GM21737 (cell line): ENCODE measurements around the gene NPBWR2.

Experiments
- ATAC-seq: cut with Tn5 transposase; IDR thresholded peaks from one replicate; pipeline ENCODE4 v1.9.1; 2021; ENCODE audit warnings: mild to moderate bottlenecking, moderate library complexity; ENCODE audit not compliant: unreplicated experiment

NPBWR2 gene

GRCh38 chr20:64063389-64064144 is 43.8 kb downstream of the NPBWR2 start:
- no peak for ATAC-seq

GRCh38 chr20:64062596-64063388 is 44.6 kb downstream of the NPBWR2 start, which contains the start of gene TCEA2:
Gene TCEA2, plus strand, starts transcription at chr20:64063198. Its CDS starts 115 bp downstream, at chr20:64063313.
- ATAC-seq, result peak; percentile 76

- no peak for ATAC-seq
These were observed 45.1 kb downstream of the NPBWR2 start for GRCh38 chr20:64062276-64062595.

- no peak for ATAC-seq
These were observed 48.8 kb downstream of the NPBWR2 start for GRCh38 chr20:64058536-64058935.

- no peak for ATAC-seq
These were observed 49.5 kb downstream of the NPBWR2 start for GRCh38 chr20:64057628-64058498.

GRCh38 chr20:64056889-64057627 is 50.3 kb downstream of the NPBWR2 start:
- no peak for ATAC-seq

GRCh38 chr20:64056639-64056888 is 50.8 kb downstream of the NPBWR2 start:
- ATAC-seq, result no peak

- ATAC-seq, result no peak
These were observed 51.3 kb downstream of the NPBWR2 start for GRCh38 chr20:64055893-64056638.

- no peak for ATAC-seq
These were observed 51.9 kb downstream of the NPBWR2 start for GRCh38 chr20:64055396-64055892.

GRCh38 chr20:64053841-64054661 is 53.3 kb downstream of the NPBWR2 start:
- no peak for ATAC-seq
